ENCODE results near the gene SPRED2. TPM values are rescaled to one million over a fixed set of nuclear protein-coding genes. Genes with fewer than 3 reads are reported as not detected.

Gene SPRED2, protein sequence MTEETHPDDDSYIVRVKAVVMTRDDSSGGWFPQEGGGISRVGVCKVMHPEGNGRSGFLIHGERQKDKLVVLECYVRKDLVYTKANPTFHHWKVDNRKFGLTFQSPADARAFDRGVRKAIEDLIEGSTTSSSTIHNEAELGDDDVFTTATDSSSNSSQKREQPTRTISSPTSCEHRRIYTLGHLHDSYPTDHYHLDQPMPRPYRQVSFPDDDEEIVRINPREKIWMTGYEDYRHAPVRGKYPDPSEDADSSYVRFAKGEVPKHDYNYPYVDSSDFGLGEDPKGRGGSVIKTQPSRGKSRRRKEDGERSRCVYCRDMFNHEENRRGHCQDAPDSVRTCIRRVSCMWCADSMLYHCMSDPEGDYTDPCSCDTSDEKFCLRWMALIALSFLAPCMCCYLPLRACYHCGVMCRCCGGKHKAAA
- total RNA-seq (10 to 100 TPM in 1 of 2 donors, 1 to 10 TPM in 1; 10.0 to 14.1 TPM), polyA plus RNA-seq (ENCODE audit: insufficient read depth, low read depth, low replicate concordance) (11.3 TPM)
- long read RNA-seq, donor 1, full-length matches to known transcripts, result 8 of 8 reads
- long read RNA-seq, donor 1, partial matches to known transcripts, result 0 of 8 reads
- long read RNA-seq, donor 1, other reads (novel, unspliced or antisense), result 0 of 8 reads
- long read RNA-seq, donor 2, full-length matches to known transcripts, result 3 of 3 reads
- long read RNA-seq, donor 2, partial matches to known transcripts, result 0 of 3 reads
- long read RNA-seq, donor 2, other reads (novel, unspliced or antisense), result 0 of 3 reads

GRCh38 chr2:65432227-65433190 is at the start of gene SPRED2:
SPRED2 (minus strand) TSS chr2:65432599; CDS start chr2:65431987, 612 bp downstream.
- 1% methylated on average over 52 to 68 of the region's 68 CpGs for WGBS, 2 donors
- peak within 1 kb of the TSS; percentile 78 to 94 for H3K4me3 ChIP-seq
- no peaks in the 10 kb centered on the region for H3K9me3 ChIP-seq
- peak within 1 kb of the TSS; percentile 86 to 87 for H3K27ac ChIP-seq
- TF ChIP-seq, protein P1, sequence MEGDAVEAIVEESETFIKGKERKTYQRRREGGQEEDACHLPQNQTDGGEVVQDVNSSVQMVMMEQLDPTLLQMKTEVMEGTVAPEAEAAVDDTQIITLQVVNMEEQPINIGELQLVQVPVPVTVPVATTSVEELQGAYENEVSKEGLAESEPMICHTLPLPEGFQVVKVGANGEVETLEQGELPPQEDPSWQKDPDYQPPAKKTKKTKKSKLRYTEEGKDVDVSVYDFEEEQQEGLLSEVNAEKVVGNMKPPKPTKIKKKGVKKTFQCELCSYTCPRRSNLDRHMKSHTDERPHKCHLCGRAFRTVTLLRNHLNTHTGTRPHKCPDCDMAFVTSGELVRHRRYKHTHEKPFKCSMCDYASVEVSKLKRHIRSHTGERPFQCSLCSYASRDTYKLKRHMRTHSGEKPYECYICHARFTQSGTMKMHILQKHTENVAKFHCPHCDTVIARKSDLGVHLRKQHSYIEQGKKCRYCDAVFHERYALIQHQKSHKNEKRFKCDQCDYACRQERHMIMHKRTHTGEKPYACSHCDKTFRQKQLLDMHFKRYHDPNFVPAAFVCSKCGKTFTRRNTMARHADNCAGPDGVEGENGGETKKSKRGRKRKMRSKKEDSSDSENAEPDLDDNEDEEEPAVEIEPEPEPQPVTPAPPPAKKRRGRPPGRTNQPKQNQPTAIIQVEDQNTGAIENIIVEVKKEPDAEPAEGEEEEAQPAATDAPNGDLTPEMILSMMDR (IDR thresholded peaks at IDR 0.05), result peak in 1 of 3 experiments; percentile 10
- no peak for TF ChIP-seq POLR2A (IDR thresholded peaks at IDR 0.05)
- H3K36me3 ChIP-seq (ENCODE audit: low read depth, missing control alignments), result no peaks in the 10 kb centered on the region
- intact Hi-C loops (cut with DNase I; ENCODE audit: low total_unique reads), result loop anchor here (5.0 kb wide), 1 partner anchor 170 kb away; no protein-coding TSS in a partner anchor
- H3K27me3 ChIP-seq, result no peaks in the 10 kb centered on the region
- H3K4me1 ChIP-seq, result peaks cover 16% of the 10 kb centered on the region
- peak; percentile 94 for DNase-seq

- DNase-seq, result no peak
- H3K27ac ChIP-seq, result no peak overlapping the region
- no peaks in the 10 kb centered on the region for H3K36me3 ChIP-seq (ENCODE audit: low read depth, missing control alignments)
- intact Hi-C loops (cut with DNase I; ENCODE audit: low total_unique reads), result no loop called here
- no peaks in the 10 kb centered on the region for H3K9me3 ChIP-seq
- TF ChIP-seq POLR2A (IDR thresholded peaks at IDR 0.05), result no peak
- TF ChIP-seq, protein P1 (IDR thresholded peaks at IDR 0.05), result no peak
- H3K4me1 ChIP-seq, result no peaks in the 10 kb centered on the region
- WGBS, 2 donors, result 94 to 95% methylated on average over 2 of the region's 2 CpGs
- H3K4me3 ChIP-seq, result no peak overlapping the region
- no peaks in the 10 kb centered on the region for H3K27me3 ChIP-seq
These were observed 49.6 kb upstream of the SPRED2 start for GRCh38 chr2:65481961-65482360.

DNA sequence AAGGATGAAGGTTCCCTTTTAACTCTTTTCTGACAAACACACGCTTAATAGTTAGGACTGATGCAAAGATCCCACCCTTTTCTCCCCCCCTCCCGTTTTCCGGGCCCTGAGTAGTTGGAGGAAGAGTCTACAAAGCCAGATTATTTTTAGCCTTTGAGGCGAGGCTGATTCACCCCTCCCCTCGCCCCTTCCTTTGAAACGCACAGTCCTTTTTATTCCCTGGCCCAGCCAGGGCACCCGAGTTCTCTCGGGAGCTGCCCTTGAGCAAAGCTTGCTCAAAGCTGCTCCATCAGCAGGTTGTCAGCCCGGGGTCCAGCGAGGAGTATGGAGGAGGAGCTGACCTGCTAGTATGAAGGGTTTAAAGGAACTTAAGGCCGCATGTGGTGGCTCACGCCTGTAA is 47.1 kb upstream of the SPRED2 start:
- no peak overlapping the region for H3K4me3 ChIP-seq
- no peaks in the 10 kb centered on the region for H3K4me1 ChIP-seq
- H3K27me3 ChIP-seq, result no peaks in the 10 kb centered on the region
- TF ChIP-seq POLR2A (IDR thresholded peaks at IDR 0.05), result no peak
- TF ChIP-seq, protein P1 (IDR thresholded peaks at IDR 0.05), result no peak
- intact Hi-C loops (cut with DNase I; ENCODE audit: low total_unique reads), result no loop called here
- DNase-seq, result no peak
- no peaks in the 10 kb centered on the region for H3K36me3 ChIP-seq (ENCODE audit: low read depth, missing control alignments)
- H3K27ac ChIP-seq, result no peak overlapping the region
- no peaks in the 10 kb centered on the region for H3K9me3 ChIP-seq
- WGBS, 2 donors, result 72 to 80% methylated on average over 12 of the region's 12 CpGs

- Histone ChIP-seq H3K9me3 (no peaks in the 10 kb centered on the region), H3K27ac (no peak overlapping the region), H3K27me3 (no peaks in the 10 kb centered on the region), H3K4me1 (no peaks in the 10 kb centered on the region), H3K4me3 (no peak overlapping the region), H3K36me3 (ENCODE audit: low read depth, missing control alignments) (no peaks in the 10 kb centered on the region)
- DNase-seq, result no peak
- 79 to 95% methylated on average over 7 of the region's 7 CpGs for WGBS, 2 donors
- TF ChIP-seq, protein P1 (IDR thresholded peaks at IDR 0.05), result no peak
- no peak for TF ChIP-seq POLR2A (IDR thresholded peaks at IDR 0.05)
- intact Hi-C loops (cut with DNase I; ENCODE audit: low total_unique reads), result no loop called here
These were observed 46.2 kb upstream of the SPRED2 start for GRCh38 chr2:65478498-65479135.

All from testis (tissue), 5 donors.